H1 (cell line): Measurements from ENCODE around the gene CEP76. TPM values are rescaled to one million over a fixed set of nuclear protein-coding genes. Genes with fewer than 3 reads are reported as not detected.

Source experiments
- CTCF ChIA-PET: fragments of 300-600 bp; sonication (Branson Sonifier 250); formaldehyde crosslinking; loops from one replicate; lab custom pipeline; 2021; ENCODE audit not compliant: partially characterized antibody; lab: Charles Lee
- POLR2A ChIA-PET: fragments of 300-600 bp; sonication (Branson Sonifier 250); formaldehyde crosslinking; loops from one replicate; lab custom pipeline; 2021; ENCODE audit warnings: inconsistent platforms; ENCODE audit not compliant: partially characterized antibody; lab: Charles Lee
- DNase-seq, 2 experiments: peaks; one replicate each; pipeline versions ENCODE4 v3.0.0 to v3.0.0-alpha.2; 2010 to 2022; ENCODE audit warnings: low spot score in 2 of 2, low read depth in 1 of 2, mixed read lengths in 1 of 2
- FAIRE-seq: peaks from 2 replicates; lab custom pipeline; 2011; peaks lifted over from hg19 to GRCh38; lab: Jason Lieb, UNC
- H2AFZ ChIP-seq: 2 replicates; pipeline ENCODE4 v1.8.1; 2012; ENCODE audit warnings: low read length, inconsistent platforms
- H2AK5ac ChIP-seq: 2 replicates; pipeline ENCODE4 v1.6.1; 2013; ENCODE audit warnings: low read depth, low read length
- H2BK120ac ChIP-seq: replicated peaks from 2 replicates; pipeline ENCODE3; 2013; ENCODE audit warnings: low read depth, low read length, inconsistent platforms
- H2BK12ac ChIP-seq: 2 replicates; pipeline ENCODE4 v1.6.1; 2013; ENCODE audit warnings: low read depth, low read length
- H2BK15ac ChIP-seq: 2 replicates; pipeline ENCODE4 v1.6.1; 2013; ENCODE audit warnings: low read length
- H2BK20ac ChIP-seq: 2 replicates; pipeline ENCODE4 v1.6.1; 2013; ENCODE audit warnings: low read length
- H2BK5ac ChIP-seq: 2 replicates; pipeline ENCODE4 v1.6.1; 2013; ENCODE audit warnings: low read depth, low read length
- H3K14ac ChIP-seq: 2 replicates; pipeline ENCODE4 v1.6.1; 2013; ENCODE audit warnings: inconsistent platforms; ENCODE audit not compliant: insufficient read length
- H3K18ac ChIP-seq: 2 replicates; pipeline ENCODE4 v1.6.1; 2013; ENCODE audit warnings: low read length; ENCODE audit errors: extremely low read depth
- H3K23ac ChIP-seq: 2 replicates; pipeline ENCODE4 v1.6.1; 2013; ENCODE audit warnings: inconsistent platforms; ENCODE audit not compliant: insufficient read length
- H3K23me2 ChIP-seq: 2 replicates; pipeline ENCODE4 v1.6.1; 2013; ENCODE audit warnings: low read depth, low read length
- H3K27ac ChIP-seq: 2 replicates; pipeline ENCODE4 v1.6.1; 2011; ENCODE audit warnings: low read depth, low read length, inconsistent platforms
- H3K27me3 ChIP-seq, 4 experiments: replicated peaks in 1 of 4; 1 replicate in 1 of 4; 2 replicates in 3 of 4; pipeline versions ENCODE4 v1.6.1 to v1.8.1; 2011 to 2013; ENCODE audit warnings: low read length in 3 of 4, mild to moderate bottlenecking in 3 of 4, inconsistent platforms in 2 of 4, mixed read lengths in 2 of 4, moderate library complexity in 1 of 4; ENCODE audit not compliant: control insufficient read depth in 3 of 4, insufficient read depth in 3 of 4; ENCODE audit errors: extremely low read depth in 1 of 4
- H3K36me3 ChIP-seq, 4 experiments: 2 replicates each; pipeline versions ENCODE4 v1.6.1 to v1.8.1; 2011 to 2013; ENCODE audit warnings: mild to moderate bottlenecking in 4 of 4, low read length in 3 of 4, moderate library complexity in 2 of 4, control low read depth in 1 of 4, inconsistent platforms in 1 of 4; ENCODE audit not compliant: insufficient read depth in 4 of 4, control insufficient read depth in 2 of 4
- H3K4ac ChIP-seq: replicated peaks from 2 replicates; pipeline ENCODE3; 2013; ENCODE audit warnings: low read length, low read depth, mixed read lengths, inconsistent platforms; ENCODE audit not compliant: insufficient read length
- H3K4me1 ChIP-seq, 4 experiments: replicated peaks in 1 of 4; 1 replicate in 1 of 4; 2 replicates in 3 of 4; pipeline versions ENCODE4 v1.6.1 to v1.8.1; 2011 to 2013; ENCODE audit warnings: low read length in 3 of 4, inconsistent platforms in 2 of 4, mixed read lengths in 1 of 4; ENCODE audit not compliant: insufficient read depth in 4 of 4, control insufficient read depth in 3 of 4
- H3K4me2 ChIP-seq, 2 experiments: 2 replicates each; pipeline versions ENCODE4 v1.6.1 to v1.8.1; 2011 to 2013; ENCODE audit warnings: low read depth in 2 of 2, low read length in 2 of 2, control low read depth in 1 of 2, inconsistent platforms in 1 of 2, mild to moderate bottlenecking in 1 of 2; ENCODE audit not compliant: insufficient read depth in 1 of 2
- H3K4me3 ChIP-seq, 4 experiments: fragments of 200-600, 300-600 bp in 1 of 4; sonication (generic), shearing (Covaris generic), sonication (Bioruptor Twin) in 1 of 4; 2 replicates each; pipeline versions ENCODE4 v1.5.1 to v1.8.1; 2011 to 2016; ENCODE audit warnings: low read length in 4 of 4, low read depth in 3 of 4, control low read depth in 2 of 4, inconsistent platforms in 2 of 4, mild to moderate bottlenecking in 2 of 4, mixed read lengths in 1 of 4, moderate library complexity in 1 of 4; ENCODE audit not compliant: insufficient read depth in 2 of 4; ENCODE audit errors: extremely low read depth in 1 of 4
- H3K56ac ChIP-seq: replicated peaks from 2 replicates; pipeline ENCODE3; 2013; ENCODE audit warnings: low read depth, mild to moderate bottlenecking, mixed read lengths, low read length, inconsistent platforms; ENCODE audit not compliant: insufficient read length
- H3K79me1 ChIP-seq: 2 replicates; pipeline ENCODE4 v1.6.1; 2013; ENCODE audit warnings: low read depth, low read length, control low read depth
- H3K79me2 ChIP-seq, 2 experiments: 2 replicates each; pipeline versions ENCODE4 v1.6.1 to v1.8.1; 2012 to 2013; ENCODE audit warnings: low read length in 2 of 2, mild to moderate bottlenecking in 2 of 2, inconsistent platforms in 1 of 2; ENCODE audit not compliant: insufficient read depth in 2 of 2, control insufficient read depth in 1 of 2
- H3K9ac ChIP-seq, 4 experiments: replicated peaks in 1 of 4; 1 replicate in 1 of 4; 2 replicates in 3 of 4; pipeline versions ENCODE4 v1.6.1 to v1.8.1; 2011 to 2013; ENCODE audit warnings: low read depth in 3 of 4, low read length in 3 of 4, control low read depth in 2 of 4, mild to moderate bottlenecking in 2 of 4, moderate library complexity in 2 of 4, inconsistent platforms in 1 of 4; ENCODE audit errors: extremely low read depth in 1 of 4
- H3K9me3 ChIP-seq, 2 experiments: 2 replicates each; pipeline versions ENCODE4 v1.6.1 to v1.8.1; 2012 to 2013; ENCODE audit warnings: mild to moderate bottlenecking in 2 of 2, moderate library complexity in 2 of 2, control low read depth in 1 of 2, inconsistent platforms in 1 of 2, low read depth in 1 of 2, low read length in 1 of 2, mixed read lengths in 1 of 2; ENCODE audit not compliant: insufficient read depth in 2 of 2
- H4K20me1 ChIP-seq, 2 experiments: replicated peaks in 1 of 2; 2 replicates each; pipeline versions ENCODE3 to v1.8.1; 2011 to 2013; ENCODE audit warnings: inconsistent platforms in 2 of 2, low read length in 2 of 2, mild to moderate bottlenecking in 1 of 2; ENCODE audit not compliant: insufficient read depth in 2 of 2, control insufficient read depth in 1 of 2
- H4K5ac ChIP-seq: 2 replicates; pipeline ENCODE4 v1.6.1; 2013; ENCODE audit warnings: low read length, low read depth, mixed read lengths, inconsistent platforms; ENCODE audit not compliant: insufficient read length
- H4K8ac ChIP-seq: 2 replicates; pipeline ENCODE4 v1.8.0; 2013; ENCODE audit warnings: mild to moderate bottlenecking, moderate library complexity, low read length, inconsistent platforms; ENCODE audit not compliant: insufficient read depth; ENCODE audit errors: extremely low read depth
- H4K91ac ChIP-seq: replicated peaks from 2 replicates; pipeline ENCODE3; 2013; ENCODE audit warnings: low read length, mixed read lengths, inconsistent platforms; ENCODE audit not compliant: insufficient read length
- CREB1 ChIP-seq: IDR thresholded peaks from 2 replicates; pipeline ENCODE4 v1.6.1; 2012; ENCODE audit warnings: inconsistent platforms
- CTBP2 ChIP-seq: IDR thresholded peaks from 2 replicates; pipeline ENCODE4 v1.7.0; 2011; ENCODE audit warnings: borderline replicate concordance, mild to moderate bottlenecking, moderate library complexity, mixed read lengths, low read length; ENCODE audit not compliant: insufficient read depth, insufficient read length
- FOSL1 ChIP-seq: IDR thresholded peaks from 2 replicates; pipeline ENCODE4 v1.6.1; 2011; ENCODE audit warnings: mild to moderate bottlenecking, low read depth, low read length, moderate library complexity; ENCODE audit not compliant: insufficient read depth
- GTF2F1 ChIP-seq: IDR thresholded peaks from 2 replicates; pipeline ENCODE4 v1.6.1; 2012; ENCODE audit warnings: low read depth, low read length, improper control_type of control experiment, borderline replicate concordance
- JUN ChIP-seq: IDR thresholded peaks from 2 replicates; pipeline ENCODE4 v1.6.1; 2011; ENCODE audit warnings: low read depth, mild to moderate bottlenecking, improper control_type of control experiment, low read length
- KDM5A ChIP-seq: fragments of 200-600 bp; IDR thresholded peaks from 2 replicates; pipeline ENCODE4 v1.7.1; 2012; ENCODE audit warnings: mild to moderate bottlenecking, low read length, inconsistent platforms, mixed read lengths
- PHF8 ChIP-seq: fragments of 200-600 bp; sonication (generic); conservative IDR thresholded peaks from 2 replicates; pipeline ENCODE4 v1.7.1; 2012; ENCODE audit warnings: low read depth, mild to moderate bottlenecking, inconsistent platforms, low read length, moderate library complexity
- POLR2A ChIP-seq, 2 experiments: IDR thresholded peaks; 1 replicate in 1 of 2; 2 replicates in 1 of 2; pipeline ENCODE4 v1.6.1; 2011; ENCODE audit warnings: low read depth in 2 of 2, low read length in 2 of 2, mild to moderate bottlenecking in 2 of 2; ENCODE audit errors: control extremely low read depth in 1 of 2
- SIRT6 ChIP-seq: IDR thresholded peaks from one replicate; pipeline ENCODE4 v1.7.1; 2012; ENCODE audit warnings: low read length, inconsistent platforms
- SUZ12 ChIP-seq: fragments of 200-600 bp; sonication (generic); IDR thresholded peaks from 2 replicates; pipeline ENCODE4 v1.6.1; 2012; ENCODE audit warnings: mild to moderate bottlenecking, inconsistent platforms, low read length, moderate library complexity, mixed read lengths
- ZNF274 ChIP-seq: IDR thresholded peaks from 2 replicates; pipeline ENCODE4 v1.7.0; 2012; ENCODE audit warnings: low read length, borderline replicate concordance; ENCODE audit errors: extremely low read depth
- WGBS, 2 experiments: shearing (Covaris generic) in 1 of 2; methylation state at CpG; one replicate each; pipeline versions ENCODE4 v1.1.6 to v1.1.7; 2013 to 2015; ENCODE audit warnings: low lambda C conversion rate in 2 of 2, mixed read lengths in 2 of 2, inconsistent platforms in 1 of 2, low coverage in 1 of 2, missing lambda C conversion rate in 1 of 2; ENCODE audit not compliant: insufficient replicate concordance in 2 of 2, insufficient coverage in 1 of 2, insufficient read length in 1 of 2; ENCODE audit errors: extremely low coverage in 1 of 2, missing lambda C conversion rate in 1 of 2; 5-methylcytosine and 5-hydroxymethylcytosine counted together
- polyA plus RNA-seq, 7 experiments: library from polyadenylated mRNA; depleted of rRNA in 3 of 7; stranded (reverse) in 5 of 7; unstranded in 2 of 7; fragments of >200 nt in 5 of 7; fragments of 200-250 nt in 2 of 7; gene quantifications; 1 replicate in 5 of 7; 2 replicates in 1 of 7; 4 replicates in 1 of 7; pipeline versions ENCODE4 v1.2.1 to v1.2.3, GENCODE V29; 2011 to 2013; ENCODE audit warnings: missing spikeins in 2 of 7, mixed read lengths in 2 of 7
- total RNA-seq: library from RNA; stranded (reverse); fragmentation: NEBNext Ultra II Directional; extraction: Animal tissue kit (Norgen Biotek cat#: 25700); gene quantifications from 2 replicates; pipeline ENCODE4 v1.2.1, GENCODE V29; 2021
- TF ChIP-seq, protein P1 (sequence below): IDR thresholded peaks from 2 replicates; pipeline ENCODE4 v1.6.1; 2012; ENCODE audit warnings: inconsistent platforms
- TF ChIP-seq, protein P2 (sequence below): IDR thresholded peaks from 2 replicates; pipeline ENCODE4 v1.6.1; 2012; ENCODE audit warnings: inconsistent platforms

Gene CEP76
- total and polyA plus RNA-seq, 2 of the 8 experiments (the other 6 are each of a cell fraction or from before 2014, with no cell fraction given): 9.0 to 18.1 TPM

DNA sequence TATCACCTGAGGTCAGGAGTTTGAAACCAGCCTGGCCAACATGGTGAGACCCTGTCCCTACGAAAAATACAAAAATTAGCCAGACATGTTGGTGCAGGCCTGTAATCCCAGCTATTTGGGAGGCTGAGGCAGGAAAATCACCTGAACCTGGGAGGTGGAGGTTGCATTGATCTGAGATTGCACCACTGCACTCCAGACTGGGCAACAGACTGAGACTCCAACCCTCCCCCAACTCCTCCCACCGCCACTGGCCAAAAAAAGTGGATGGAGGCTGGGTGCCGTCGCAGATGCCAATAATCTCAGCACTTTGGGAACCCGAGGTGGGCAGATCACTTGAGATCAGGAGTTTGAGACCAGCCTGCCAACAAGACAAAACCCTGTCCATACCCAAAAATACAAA, 34.5 kb downstream of the CEP76 start:
- H2BK120ac ChIP-seq: no peak overlapping the region
- 90% methylated on average over 5 of the region's 5 CpGs; no CpG with 5 or more reads in 1 of the 2 experiments for WGBS, 2 experiments
- H4K8ac ChIP-seq: no peak overlapping the region
- no peak overlapping the region for H4K91ac ChIP-seq
- no peak overlapping the region for H2BK15ac ChIP-seq
- H3K27me3 ChIP-seq: no peaks in the 10 kb centered on the region
- no peaks in the 10 kb centered on the region for H3K79me1 ChIP-seq
- H3K23me2 ChIP-seq: no peaks in the 10 kb centered on the region
- H3K4me3 ChIP-seq: no peak overlapping the region
- H3K4ac ChIP-seq: no peak overlapping the region
- POLR2A ChIA-PET: no interaction called here
- H3K9ac ChIP-seq: no peak overlapping the region
- no peak overlapping the region for H4K5ac ChIP-seq
- H3K27ac ChIP-seq: no peak overlapping the region
- no peak for DNase-seq
- H3K4me2 ChIP-seq: no peak overlapping the region
- H3K14ac ChIP-seq: no peak overlapping the region
- H3K56ac ChIP-seq: no peak overlapping the region
- no peaks in the 10 kb centered on the region for H3K9me3 ChIP-seq
- no peaks in the 10 kb centered on the region for H3K4me1 ChIP-seq
- H2BK12ac ChIP-seq: no peak overlapping the region
- no peak overlapping the region for H2BK5ac ChIP-seq
- H3K36me3 ChIP-seq: peaks cover 0 to 6% (median 0%) of the 10 kb centered on the region in 4 experiments; a peak in 1 of 8 replicates
- H3K23ac ChIP-seq: no peak overlapping the region
- H4K20me1 ChIP-seq: no peaks in the 10 kb centered on the region
- CTCF ChIA-PET: interaction anchor here (10.2 kb wide), 1 partner anchor 274 kb away, joined by 139 read pairs; no protein-coding TSS in a partner anchor
- no peak overlapping the region for H3K18ac ChIP-seq
- H2AK5ac ChIP-seq: no peak overlapping the region
- no peak overlapping the region for H2AFZ ChIP-seq
- TF ChIP-seq JUN (no peak), SIRT6 (no peak), CTBP2 (no peak), GTF2F1 (no peak), ZNF274 (no peak), PHF8 (no peak), FOSL1 (no peak), CREB1 (no peak), SUZ12 (no peak), POLR2A (IDR thresholded peaks at IDR 0.05; ENCODE audit: control extremely low read depth in 1 of 2, low read depth in 2 of 2, low read length in 2 of 2) (no peak), KDM5A (no peak)
- TF ChIP-seq, protein P1, sequence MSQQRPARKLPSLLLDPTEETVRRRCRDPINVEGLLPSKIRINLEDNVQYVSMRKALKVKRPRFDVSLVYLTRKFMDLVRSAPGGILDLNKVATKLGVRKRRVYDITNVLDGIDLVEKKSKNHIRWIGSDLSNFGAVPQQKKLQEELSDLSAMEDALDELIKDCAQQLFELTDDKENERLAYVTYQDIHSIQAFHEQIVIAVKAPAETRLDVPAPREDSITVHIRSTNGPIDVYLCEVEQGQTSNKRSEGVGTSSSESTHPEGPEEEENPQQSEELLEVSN: no peak
- TF ChIP-seq, protein P2, sequence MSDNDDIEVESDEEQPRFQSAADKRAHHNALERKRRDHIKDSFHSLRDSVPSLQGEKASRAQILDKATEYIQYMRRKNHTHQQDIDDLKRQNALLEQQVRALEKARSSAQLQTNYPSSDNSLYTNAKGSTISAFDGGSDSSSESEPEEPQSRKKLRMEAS: no peak
- TF ChIP-seq, all 59 proteins: peak for 0
- H3K79me2 ChIP-seq: no peaks in the 10 kb centered on the region
- FAIRE-seq: no peak
- H2BK20ac ChIP-seq: no peak overlapping the region
